ENCODE results near the gene ADGB.

ADGB gene

GRCh38 chr6:146635165-146635564, 36.4 kb downstream of the ADGB start:
- DNase-seq, result no peak

- no peak for DNase-seq
Measured at GRCh38 chr6:146636481-146636880, 37.7 kb downstream of the ADGB start.

GRCh38 chr6:146642921-146643320, 44.1 kb downstream of the ADGB start:
- DNase-seq, result no peak

- no peak for DNase-seq
Measured at GRCh38 chr6:146650799-146651481, 52.2 kb downstream of the ADGB start.

- DNase-seq, result no peak
Measured at GRCh38 chr6:146651482-146651863, 52.7 kb downstream of the ADGB start.

GRCh38 chr6:146657432-146657831, 58.7 kb downstream of the ADGB start:
- DNase-seq, result no peak

GRCh38 chr6:146664871-146665360, 66.1 kb downstream of the ADGB start:
- no peak for DNase-seq

GRCh38 chr6:146666909-146667308, 68.1 kb downstream of the ADGB start:
- no peak for DNase-seq

GRCh38 chr6:146670161-146670560, 71.4 kb downstream of the ADGB start:
- no peak for DNase-seq

- DNase-seq, result no peak
Measured at GRCh38 chr6:146673069-146673468, 74.3 kb downstream of the ADGB start.

GRCh38 chr6:146679386-146679785, 80.6 kb downstream of the ADGB start:
- DNase-seq, result no peak

- no peak for DNase-seq
Measured at GRCh38 chr6:146682919-146683318, 84.1 kb downstream of the ADGB start.

GRCh38 chr6:146689806-146690205, 91.0 kb downstream of the ADGB start:
- DNase-seq, result no peak

- no peak for DNase-seq
Measured at GRCh38 chr6:146693342-146693741, 94.6 kb downstream of the ADGB start.

- DNase-seq, result no peak
Measured at GRCh38 chr6:146697921-146698320, 99.1 kb downstream of the ADGB start.

- peak; percentile 45 for DNase-seq
Measured at GRCh38 chr6:146700078-146700686, 101.4 kb downstream of the ADGB start.

GRCh38 chr6:146701632-146702031, 102.9 kb downstream of the ADGB start:
- DNase-seq, result no peak

GRCh38 chr6:146709036-146709622, 110.4 kb downstream of the ADGB start:
- no peak for DNase-seq

GRCh38 chr6:146719387-146719786, 120.6 kb downstream of the ADGB start:
- no peak for DNase-seq

GRCh38 chr6:146739696-146740095, 140.9 kb downstream of the ADGB start:
- DNase-seq, result no peak

- DNase-seq, result no peak
Measured at GRCh38 chr6:146741609-146742008, 142.8 kb downstream of the ADGB start.

- DNase-seq, result no peak
Measured at GRCh38 chr6:146753306-146753705, 154.5 kb downstream of the ADGB start.

- DNase-seq, result no peak
Measured at GRCh38 chr6:146767632-146768031, 168.9 kb downstream of the ADGB start.

- no peak for DNase-seq
Measured at GRCh38 chr6:146768722-146769121, 169.9 kb downstream of the ADGB start.
